ENCODE measurements around the gene FGF14. TPM values are rescaled to one million over a fixed set of nuclear protein-coding genes. Genes with fewer than 3 reads are reported as not detected.

The FGF14 gene
- total and polyA plus RNA-seq, 2 of the 4 experiments (the other 2 are of a cell fraction), result under 0.01 TPM; not detected in 1

GRCh38 chr13:101916108-101916774 lies 485.6 kb downstream of the FGF14 start:
- no peak overlapping the region for H2AK9ac ChIP-seq (replicated peaks; ENCODE audit: low read depth, low read length, poor library complexity)
- ChIA-PET CTCF (no interaction called here), POLR2A (ENCODE audit: unreplicated experiment) (no interaction called here)
- 1% methylated on average over 26 of the region's 62 CpGs; no CpG with 5 or more reads in 1 of the 2 experiments for WGBS, 2 experiments (ENCODE audit: extremely low coverage in 2 of 2, insufficient read length in 1 of 2)
- H3K27me3 ChIP-seq (ENCODE audit: control insufficient read depth, insufficient read depth, low read length), result peaks cover 38% of the 10 kb centered on the region
- H3K4me2 ChIP-seq (ENCODE audit: low read depth, low read length), result no peak overlapping the region; the same call in 1 of the 2 replicates
- dilution Hi-C loops (cut with HindIII; ENCODE audit: low sequenced_read_pairs, unreplicated experiment) (no loop called here), intact Hi-C loops (cut with micrococcal nuclease) (loop anchor here (5.0 kb wide), 1 partner anchor 404 kb away; no protein-coding TSS in a partner anchor), in situ Hi-C loops (cut with MboI; ENCODE audit: low sequenced_read_pairs) (no loop called here)
- H4K5ac ChIP-seq (ENCODE audit: low read depth, low read length), result no peak overlapping the region
- H2BK5ac ChIP-seq (ENCODE audit: low read depth, low read length, poor library complexity, severe bottlenecking), result no peak overlapping the region
- no peak overlapping the region for H3K4ac ChIP-seq (ENCODE audit: low read depth, low read length)
- no peak overlapping the region for H3K27ac ChIP-seq (ENCODE audit: insufficient read depth, low read length)
- H3K79me1 ChIP-seq (ENCODE audit: low read depth in 1 of 2, low read length in 2 of 2), result no peaks in the 10 kb centered on the region
- H3K14ac ChIP-seq (replicated peaks; ENCODE audit: low read depth, low read length), result no peak overlapping the region
- no peak overlapping the region for H3K4me3 ChIP-seq (ENCODE audit: insufficient read depth, low read depth, low read length)
- BruUV-seq (replicated peaks), result no TSS peak
- H3K36me3 ChIP-seq (ENCODE audit: control insufficient read depth, insufficient read depth, low read length), result no peaks in the 10 kb centered on the region
- no peak overlapping the region for H3K56ac ChIP-seq (ENCODE audit: extremely low read depth, insufficient read depth, low read length)
- H3K23ac ChIP-seq (ENCODE audit: low read depth, low read length), result no peak overlapping the region
- no peaks in the 10 kb centered on the region for H3K4me1 ChIP-seq (ENCODE audit: control insufficient read depth, insufficient read depth, low read length)
- no peak overlapping the region for H2BK120ac ChIP-seq (ENCODE audit: low read depth, low read length)
- H4K20me1 ChIP-seq (ENCODE audit: insufficient read depth, low read length), result no peaks in the 10 kb centered on the region
- no peaks in the 10 kb centered on the region for H3K9me3 ChIP-seq (ENCODE audit: control insufficient read depth, insufficient read depth, low read length)
- H3K18ac ChIP-seq (ENCODE audit: low read depth, low read length), result no peak overlapping the region
- no peak overlapping the region for H4K8ac ChIP-seq (ENCODE audit: low read depth in 2 of 2, low read length in 2 of 2)
- H2BK15ac ChIP-seq (ENCODE audit: low read depth, low read length), result no peak overlapping the region
- H2AFZ ChIP-seq (replicated peaks; ENCODE audit: low read length, poor library complexity), result no peak overlapping the region
- no peak overlapping the region for H4K91ac ChIP-seq (ENCODE audit: insufficient read depth, low read depth, low read length)
- H3K9ac ChIP-seq (ENCODE audit: low read depth, low read length), result no peak overlapping the region
- no peaks in the 10 kb centered on the region for H3K9me1 ChIP-seq (ENCODE audit: insufficient read depth, low read length)
- peak; percentile 60 for ATAC-seq (ENCODE audit: low read depth)
- no peak for DNase-seq
- TF ChIP-seq RAD21 (IDR thresholded peaks at IDR 0.05; ENCODE audit: low read length) (0 out of 2 replicates have a peak, but pooled peaks have one; percentile 4), MAFK (IDR thresholded peaks at IDR 0.05; ENCODE audit: low read depth, low read length) (no peak)
- H2BK20ac ChIP-seq (ENCODE audit: low read depth, low read length), result no peak overlapping the region
- H2AK5ac ChIP-seq (ENCODE audit: low read depth, low read length), result no peak overlapping the region

Measured in IMR-90 (cell line).